PC-9 (cell line): ENCODE data around the gene GGTLC1.
"Not testable (repeated sequence)": the region's sequence is repeated elsewhere in the genome, so short reads cannot be mapped to it uniquely, and the experiment has no call there.

Source experiments
- CTCF ChIP-seq: fragments of 200-600 bp; sonication (generic); conservative IDR thresholded peaks from 2 replicates; pipeline ENCODE4 v1.6.1; 2017; ENCODE audit warnings: mixed run types, antibody characterized with exemption, mild to moderate bottlenecking, moderate library complexity
- EZH2 ChIP-seq: fragments of 200-600 bp; sonication (generic); IDR thresholded peaks from 2 replicates; pipeline ENCODE4 v1.8.0; 2017; ENCODE audit warnings: antibody characterized with exemption, low read depth

- not testable (repeated sequence) for TF ChIP-seq CTCF, EZH2
Observed at GRCh38 chr20:23995291-23995690, 6.7 kb upstream of the GGTLC1 start.
